NK-92 treated with Interleukin-12 subunit alpha and Interleukin-12 subunit beta, amount 100 ng/mL, for 24 hours (cell line): ENCODE measurements around the gene ACOT12.

Source experiments
- DNase-seq: peaks from one replicate; lab custom pipeline; 2025; lab: John Stamatoyannopoulos, UW

ACOT12 gene

GRCh38 chr5:81290146-81290545 is 103.8 kb downstream of the ACOT12 start:
- no peak for DNase-seq

DNA sequence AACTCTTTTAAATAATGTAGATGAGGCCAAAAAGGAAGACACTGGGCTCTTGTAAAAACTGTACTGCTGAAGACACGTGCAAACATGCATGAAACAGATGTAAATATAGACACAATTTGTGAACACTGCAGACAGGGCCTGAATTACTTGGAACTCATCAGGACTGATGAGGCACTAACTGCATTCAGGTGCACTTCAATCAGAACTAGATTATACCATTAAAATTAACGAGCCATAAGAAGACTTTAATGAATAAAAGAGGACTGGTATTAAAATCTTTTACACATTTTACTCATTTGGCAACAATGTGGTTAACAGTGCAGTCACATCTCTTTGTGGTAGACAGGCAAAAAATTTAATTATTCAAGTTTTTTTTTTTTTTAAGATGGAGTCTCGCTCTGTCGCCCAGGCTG is 105.9 kb downstream of the ACOT12 start:
- DNase-seq = no peak

DNA sequence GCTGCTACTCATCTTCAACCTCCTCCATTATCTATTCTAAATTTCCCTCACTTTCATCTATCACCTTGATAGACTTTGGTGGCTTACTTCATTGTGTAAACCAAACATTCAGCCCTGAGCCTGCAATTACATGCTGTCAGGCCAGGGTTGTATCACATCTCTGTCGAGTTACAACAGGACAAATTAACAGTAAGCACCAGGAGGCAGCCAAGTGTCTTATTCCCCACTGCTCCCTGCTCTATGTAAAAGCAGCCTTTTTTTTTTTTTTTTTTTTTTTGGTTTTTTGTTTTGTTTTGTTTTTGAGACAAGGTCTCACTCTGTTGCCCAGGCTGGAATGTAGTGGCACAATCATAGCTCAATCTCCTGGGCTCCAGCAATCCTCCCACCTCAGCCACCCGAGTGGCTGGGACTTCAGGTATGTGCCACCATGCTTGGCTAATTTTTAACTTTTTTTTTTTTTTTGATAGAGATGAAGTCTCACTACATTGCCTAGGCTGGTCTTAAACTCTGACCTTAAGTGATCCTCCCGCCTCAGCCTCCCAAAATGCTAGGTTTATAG is 107.8 kb downstream of the ACOT12 start:
- no peak for DNase-seq

DNA sequence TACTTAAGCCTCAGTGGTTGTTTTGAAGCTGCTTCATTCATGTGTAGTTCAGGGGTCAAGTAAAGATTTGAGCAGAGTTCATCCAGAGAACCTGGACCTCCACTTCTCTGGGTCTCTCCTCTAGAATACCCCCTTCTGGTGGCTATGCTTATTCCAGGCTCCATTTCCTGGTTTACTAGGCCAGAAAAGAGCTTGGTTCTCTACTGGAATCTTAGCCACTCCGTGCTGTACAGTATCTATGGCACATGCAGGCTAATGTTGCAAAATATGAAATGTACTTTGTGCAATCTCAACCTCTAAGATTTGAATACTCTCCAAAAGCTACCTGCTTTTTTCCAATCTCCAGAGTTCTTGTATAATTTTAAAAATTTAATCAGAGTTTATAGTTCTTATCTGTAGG is 110.0 kb downstream of the ACOT12 start:
- no peak for DNase-seq
